Endothelial cell of umbilical vein (primary cell): ENCODE measurements around the gene SVIL. TPM values are rescaled to one million over a fixed set of nuclear protein-coding genes. Genes with fewer than 3 reads are reported as not detected.

ENCODE experiments used
- BruUV-seq: library from RNA; stranded (reverse); fragments of 400-500 nt; replicated peaks from 2 replicates; lab custom pipeline; 2021; lab: Mats Ljungman, UMichigan
- CTCF ChIA-PET: fragments of 300-600, 350-600 bp; sonication (Branson Sonifier 250); formaldehyde crosslinking; loops from one replicate; lab custom pipeline; 2021; ENCODE audit warnings: antibody characterized with exemption, inconsistent platforms; lab: Charles Lee
- POLR2A ChIA-PET: fragments of 300-600, 350-600 bp; sonication (Branson Sonifier 250); formaldehyde crosslinking; loops from one replicate; lab custom pipeline; 2021; ENCODE audit warnings: antibody characterized with exemption, inconsistent platforms; lab: Charles Lee
- DNase-seq: peaks from one replicate; pipeline ENCODE4 v3.0.0-alpha.2; 2011; ENCODE audit warnings: low read depth, low spot score
- FAIRE-seq: peaks from 2 replicates; lab custom pipeline; 2011; peaks lifted over from hg19 to GRCh38; lab: Jason Lieb, UNC
- H2AFZ ChIP-seq: 2 replicates; pipeline ENCODE4 v1.6.0; 2012; ENCODE audit warnings: low read depth, low read length, control low read depth, inconsistent platforms
- H3K27ac ChIP-seq: 2 replicates; pipeline ENCODE4 v1.5.1; 2011; ENCODE audit warnings: low read depth, mild to moderate bottlenecking, control low read depth, low read length, moderate library complexity; ENCODE audit not compliant: insufficient read depth
- H3K27me3 ChIP-seq, 2 experiments: 2 replicates each; pipeline versions ENCODE4 v1.6.0 to v1.6.1; 2011; ENCODE audit warnings: low read length in 2 of 2, mixed read lengths in 1 of 2; ENCODE audit not compliant: control insufficient read depth in 2 of 2, insufficient read depth in 2 of 2
- H3K36me3 ChIP-seq, 2 experiments: 2 replicates in 1 of 2; 3 replicates in 1 of 2; pipeline ENCODE4 v1.5.1; 2011; ENCODE audit warnings: low read length in 2 of 2, mild to moderate bottlenecking in 1 of 2, moderate library complexity in 1 of 2; ENCODE audit not compliant: control insufficient read depth in 2 of 2, insufficient read depth in 2 of 2; ENCODE audit errors: extremely low read depth in 1 of 2
- H3K4me1 ChIP-seq: 3 replicates; pipeline ENCODE4 v1.5.1; 2011; ENCODE audit warnings: mild to moderate bottlenecking, low read length; ENCODE audit not compliant: control insufficient read depth, insufficient read depth; ENCODE audit errors: extremely low read depth
- H3K4me2 ChIP-seq: 2 replicates; pipeline ENCODE4 v1.6.1; 2011; ENCODE audit warnings: low read length, control low read depth, mixed read lengths; ENCODE audit not compliant: insufficient read depth
- H3K4me3 ChIP-seq, 3 experiments: fragments of 200-600 bp in 1 of 3; sonication (generic), shearing (Covaris generic) in 1 of 3; replicated peaks in 1 of 3; 2 replicates each; pipeline ENCODE4 v1.5.1; 2011 to 2016; ENCODE audit warnings: control low read depth in 3 of 3, low read length in 3 of 3, mild to moderate bottlenecking in 2 of 3, inconsistent platforms in 1 of 3, low read depth in 1 of 3, moderate library complexity in 1 of 3; ENCODE audit not compliant: insufficient read depth in 1 of 3
- H3K79me2 ChIP-seq: 2 replicates; pipeline ENCODE4 v1.6.0; 2012; ENCODE audit warnings: low read length, inconsistent platforms; ENCODE audit not compliant: control insufficient read depth, insufficient read depth
- H3K9ac ChIP-seq: replicated peaks from 2 replicates; pipeline ENCODE3; 2011; ENCODE audit warnings: low read length, control low read depth; ENCODE audit not compliant: insufficient read depth; ENCODE audit errors: extremely low read depth
- H3K9me1 ChIP-seq: replicated peaks from 3 replicates; pipeline ENCODE4 v1.6.0; 2011; ENCODE audit warnings: mild to moderate bottlenecking, low read length; ENCODE audit not compliant: control insufficient read depth, insufficient read depth; ENCODE audit errors: extremely low read depth
- H3K9me3 ChIP-seq: replicated peaks from 2 replicates; pipeline ENCODE4 v1.5.1; 2012; ENCODE audit warnings: low read length, inconsistent platforms; ENCODE audit not compliant: control insufficient read depth, insufficient read depth
- H4K20me1 ChIP-seq: replicated peaks from 2 replicates; pipeline ENCODE3; 2011; ENCODE audit warnings: mild to moderate bottlenecking, low read length; ENCODE audit not compliant: control insufficient read depth, insufficient read depth; ENCODE audit errors: extremely low read depth
- CTCF ChIP-seq, 2 donors: IDR thresholded peaks; 1 replicate in 1 of 2; 2 replicates in 1 of 2; pipeline ENCODE4 v1.5.1; 2011; ENCODE audit warnings: low read length in 2 of 2, mild to moderate bottlenecking in 2 of 2, moderate library complexity in 2 of 2, control low read depth in 1 of 2, inconsistent platforms in 1 of 2, low read depth in 1 of 2; ENCODE audit not compliant: insufficient read depth in 1 of 2; ENCODE audit errors: extremely low read depth in 1 of 2
- EZH2 ChIP-seq: IDR thresholded peaks from 2 replicates; pipeline ENCODE4 v1.6.1; 2012; ENCODE audit warnings: borderline replicate concordance, low read depth, mild to moderate bottlenecking, moderate library complexity, low read length, inconsistent platforms; ENCODE audit not compliant: severe bottlenecking
- FOS ChIP-seq: IDR thresholded peaks from 2 replicates; pipeline ENCODE4 v1.6.1; 2011; ENCODE audit warnings: mild to moderate bottlenecking, low read length, moderate library complexity, borderline replicate concordance; ENCODE audit not compliant: insufficient read depth
- GATA2 ChIP-seq: IDR thresholded peaks from 2 replicates; pipeline ENCODE4 v1.7.0; 2011; ENCODE audit warnings: low read depth, mild to moderate bottlenecking, moderate library complexity, mixed read lengths, low read length; ENCODE audit not compliant: insufficient read length, insufficient read depth
- JUN ChIP-seq: IDR thresholded peaks from 2 replicates; pipeline ENCODE4 v1.6.1; 2011; ENCODE audit warnings: borderline replicate concordance, low read depth; ENCODE audit not compliant: insufficient read length, insufficient read depth
- MAX ChIP-seq: IDR thresholded peaks from 2 replicates; pipeline ENCODE4 v1.6.1; 2011; ENCODE audit not compliant: insufficient read depth, insufficient read length
- MYC ChIP-seq: IDR thresholded peaks from one replicate; pipeline ENCODE4 v1.6.1; 2011; ENCODE audit warnings: mild to moderate bottlenecking, low read depth, low read length
- POLR2A ChIP-seq: IDR thresholded peaks from 2 replicates; pipeline ENCODE4 v1.6.1; 2012; ENCODE audit warnings: low read depth, mild to moderate bottlenecking, control low read depth, low read length
- POLR2AphosphoS5 ChIP-seq: IDR thresholded peaks from 2 replicates; pipeline ENCODE4 v1.6.1; 2012; ENCODE audit warnings: low read depth, mild to moderate bottlenecking, control low read depth, low read length, moderate library complexity; ENCODE audit not compliant: insufficient read depth
- dilution Hi-C: fragments of 300-500 bp; cut with MboI; formaldehyde crosslinking; loops from one replicate; pipeline ENCODE4 v1.15.0; 2019; ENCODE audit warnings: low sequenced_read_pairs; ENCODE audit not compliant: extremely low pct_ligation_motif_present
- intact Hi-C: fragments of 100-400 bp; cut with micrococcal nuclease; formaldehyde crosslinking; loops from one replicate; pipeline ENCODE4 v1.10.0; 2022
- polyA plus RNA-seq, 4 experiments: library from polyadenylated mRNA; depleted of rRNA in 3 of 4; stranded (reverse) in 3 of 4; unstranded in 1 of 4; fragments of >200 nt; gene quantifications; 2 replicates each; pipeline versions ENCODE4 v1.2.1 to v1.2.3, GENCODE V29; 2011 to 2012; ENCODE audit warnings: missing spikeins in 1 of 4
- total RNA-seq: library from RNA; stranded (reverse); gene quantifications from 2 replicates; pipeline ENCODE4 v1.2.3, GENCODE V29; 2021

SVIL gene
- total and polyA plus RNA-seq, 2 donors (not counting 3 experiments of a cell fraction or from before 2014, with no cell fraction given): 22.6 to 70.7 TPM

GRCh38 chr10:29424017-29424416 is 210.8 kb downstream of the SVIL start:
- BruUV-seq: no TSS peak
- Histone ChIP-seq H3K27ac (no peak overlapping the region), H3K36me3 (peaks cover 17 to 22% of the 10 kb centered on the region in 2 experiments), H2AFZ (no peak overlapping the region), H3K27me3 (no peaks in the 10 kb centered on the region), H3K79me2 (peaks cover 48% of the 10 kb centered on the region), H3K9ac (no peak overlapping the region), H4K20me1 (peaks cover 15% of the 10 kb centered on the region), H3K4me3 (no peak overlapping the region), H3K4me1 (no peaks in the 10 kb centered on the region), H3K4me2 (no peak overlapping the region), H3K9me3 (no peaks in the 10 kb centered on the region), H3K9me1 (no peaks in the 10 kb centered on the region)
- ChIA-PET CTCF (interaction anchor here (1.4 to 1.9 kb wide), 3 partner anchors 11 to 37 kb away, joined by 4 to 5 read pairs (median 4); no protein-coding TSS in a partner anchor), POLR2A (no interaction called here)
- FAIRE-seq (no peak), DNase-seq (no peak)
- dilution Hi-C loops (no loop called here), intact Hi-C loops (no loop called here)
- TF ChIP-seq MYC: no peak
- TF ChIP-seq GATA2: no peak
- no peak for TF ChIP-seq CTCF (IDR thresholded peaks at IDR 0.05; ENCODE audit: extremely low read depth in 1 of 2, insufficient read depth in 1 of 2, low read depth in 1 of 2, low read length in 2 of 2)
- TF ChIP-seq EZH2: no peak
- TF ChIP-seq MAX: no peak
- no peak for TF ChIP-seq POLR2A
- TF ChIP-seq FOS: no peak
- no peak for TF ChIP-seq POLR2AphosphoS5
- TF ChIP-seq JUN: no peak
